GM19239 (cell line): Measurements from ENCODE around the gene TMPRSS11D.

Experiments
- DNase-seq: peaks from one replicate; pipeline ENCODE4 v3.0.0; 2011; ENCODE audit warnings: low spot score; ENCODE audit not compliant: insufficient read length
- FAIRE-seq: peaks from 2 replicates; lab custom pipeline; 2011; peaks lifted over from hg19 to GRCh38; lab: Jason Lieb, UNC

Gene TMPRSS11D

DNA sequence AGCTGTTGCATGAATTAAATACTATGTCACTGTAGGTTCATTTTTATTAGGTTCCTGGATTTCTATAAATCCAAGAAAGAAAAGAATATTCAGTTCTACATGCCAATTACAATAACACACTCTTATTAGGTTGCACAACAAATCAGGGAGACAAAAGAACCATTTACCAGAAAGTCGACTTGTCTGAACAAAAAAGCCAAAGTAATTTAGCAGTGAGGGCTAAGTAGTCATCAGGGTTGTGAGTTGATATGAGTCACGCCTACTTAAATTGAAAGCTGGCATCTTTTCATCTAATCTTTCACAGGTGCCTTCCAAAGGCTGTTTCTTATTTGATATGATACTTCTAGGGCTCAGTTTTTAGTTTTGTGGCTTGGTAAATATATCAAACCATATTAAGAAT, 104.2 kb downstream of the TMPRSS11D start:
- DNase-seq (no peak), FAIRE-seq (no peak)

DNA sequence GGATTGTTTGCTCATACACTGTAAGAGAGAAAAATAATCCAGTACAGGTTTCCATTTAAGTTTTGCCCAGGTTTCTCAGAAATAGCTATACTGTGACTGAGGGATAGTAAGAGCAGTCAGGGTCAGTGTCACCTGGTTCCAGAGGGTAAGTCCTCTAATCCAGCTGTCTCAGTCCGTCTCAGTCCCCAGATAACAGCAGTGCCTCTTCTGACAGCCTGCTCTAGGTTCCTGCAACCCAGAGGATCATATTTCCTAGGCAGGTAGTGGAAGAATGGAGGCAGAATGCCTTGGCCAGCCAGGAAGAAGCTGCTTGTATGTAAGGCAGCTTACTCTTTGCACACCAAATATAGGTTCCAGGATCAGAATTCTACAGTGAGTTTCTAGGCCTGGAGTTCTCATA, 107.1 kb downstream of the TMPRSS11D start:
- FAIRE-seq: no peak
- DNase-seq: no peak
